ENCODE data around the gene UGDH.

Gene UGDH

DNA sequence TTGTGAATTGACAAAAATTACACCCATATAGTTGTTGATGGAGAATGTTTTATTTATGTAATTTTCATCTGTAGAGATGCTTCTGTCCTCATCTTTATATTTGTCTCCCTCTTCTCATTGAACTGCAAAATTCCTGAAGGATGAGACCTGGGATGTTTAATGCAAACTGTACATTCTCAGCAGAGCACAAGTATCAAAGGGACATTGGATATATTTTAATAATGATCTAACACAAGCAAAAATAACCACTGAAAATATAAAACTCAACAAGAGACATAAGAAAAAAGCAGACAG is 28.6 kb downstream of the UGDH start:
- no peak for DNase-seq (ENCODE audit: extremely low spot score)
- CTCF ChIA-PET, result no interaction called here
- TF ChIP-seq, protein P1, sequence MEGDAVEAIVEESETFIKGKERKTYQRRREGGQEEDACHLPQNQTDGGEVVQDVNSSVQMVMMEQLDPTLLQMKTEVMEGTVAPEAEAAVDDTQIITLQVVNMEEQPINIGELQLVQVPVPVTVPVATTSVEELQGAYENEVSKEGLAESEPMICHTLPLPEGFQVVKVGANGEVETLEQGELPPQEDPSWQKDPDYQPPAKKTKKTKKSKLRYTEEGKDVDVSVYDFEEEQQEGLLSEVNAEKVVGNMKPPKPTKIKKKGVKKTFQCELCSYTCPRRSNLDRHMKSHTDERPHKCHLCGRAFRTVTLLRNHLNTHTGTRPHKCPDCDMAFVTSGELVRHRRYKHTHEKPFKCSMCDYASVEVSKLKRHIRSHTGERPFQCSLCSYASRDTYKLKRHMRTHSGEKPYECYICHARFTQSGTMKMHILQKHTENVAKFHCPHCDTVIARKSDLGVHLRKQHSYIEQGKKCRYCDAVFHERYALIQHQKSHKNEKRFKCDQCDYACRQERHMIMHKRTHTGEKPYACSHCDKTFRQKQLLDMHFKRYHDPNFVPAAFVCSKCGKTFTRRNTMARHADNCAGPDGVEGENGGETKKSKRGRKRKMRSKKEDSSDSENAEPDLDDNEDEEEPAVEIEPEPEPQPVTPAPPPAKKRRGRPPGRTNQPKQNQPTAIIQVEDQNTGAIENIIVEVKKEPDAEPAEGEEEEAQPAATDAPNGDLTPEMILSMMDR (IDR thresholded peaks at IDR 0.05; ENCODE audit: control extremely low read depth, extremely low read depth, low read depth, missing control alignments), result no peak

DNA sequence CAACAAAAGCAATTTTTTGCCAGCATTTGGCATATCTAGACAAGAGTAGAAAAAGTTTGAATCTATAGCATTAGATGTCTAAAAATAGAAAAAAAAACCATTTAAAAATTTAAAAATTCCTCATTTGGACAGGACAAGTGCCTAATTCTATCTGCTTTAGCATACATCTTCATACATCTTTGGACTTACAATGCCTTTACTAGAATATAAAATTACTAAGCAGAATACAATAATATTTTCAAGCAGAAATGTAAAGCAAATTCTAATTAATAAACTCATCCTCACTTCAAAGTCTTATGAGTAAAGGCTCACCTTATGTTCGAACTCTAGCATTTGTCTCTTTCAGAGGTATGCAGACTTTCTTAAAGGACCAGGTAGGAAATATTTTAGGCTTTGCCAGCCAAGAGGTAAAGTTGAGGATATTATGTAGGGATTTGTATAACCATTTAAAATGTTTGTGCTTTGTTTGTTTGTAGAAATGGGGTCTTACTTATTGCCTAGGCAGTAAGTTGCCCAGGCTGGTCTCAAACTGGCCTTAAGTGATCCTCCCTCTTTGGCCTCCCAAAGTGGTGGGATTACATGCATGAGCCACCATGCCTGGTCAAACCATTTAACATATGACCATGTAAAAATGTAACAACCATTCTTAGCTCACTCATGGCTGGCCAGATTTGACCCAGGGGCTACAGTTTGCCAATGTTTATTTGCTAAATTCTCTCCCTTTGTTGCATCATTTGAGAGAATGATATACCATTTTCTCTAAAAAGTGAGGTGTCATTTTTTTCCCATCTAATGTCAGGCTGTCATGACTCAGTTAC is 29.1 kb downstream of the UGDH start:
- DNase-seq (ENCODE audit: extremely low spot score), result no peak
- CTCF ChIA-PET, result interaction anchor here (1.2 kb wide), 1 partner anchor 27 kb away, joined by 4 read pairs; no protein-coding TSS in a partner anchor
- POLR2A ChIA-PET, result no interaction called here
- TF ChIP-seq, protein P1 (IDR thresholded peaks at IDR 0.05; ENCODE audit: control extremely low read depth, extremely low read depth, low read depth, missing control alignments), result no peak

More for the DNA sequence above, 28.6 kb downstream of the UGDH start:
- POLR2A ChIA-PET, result no interaction called here

DNA sequence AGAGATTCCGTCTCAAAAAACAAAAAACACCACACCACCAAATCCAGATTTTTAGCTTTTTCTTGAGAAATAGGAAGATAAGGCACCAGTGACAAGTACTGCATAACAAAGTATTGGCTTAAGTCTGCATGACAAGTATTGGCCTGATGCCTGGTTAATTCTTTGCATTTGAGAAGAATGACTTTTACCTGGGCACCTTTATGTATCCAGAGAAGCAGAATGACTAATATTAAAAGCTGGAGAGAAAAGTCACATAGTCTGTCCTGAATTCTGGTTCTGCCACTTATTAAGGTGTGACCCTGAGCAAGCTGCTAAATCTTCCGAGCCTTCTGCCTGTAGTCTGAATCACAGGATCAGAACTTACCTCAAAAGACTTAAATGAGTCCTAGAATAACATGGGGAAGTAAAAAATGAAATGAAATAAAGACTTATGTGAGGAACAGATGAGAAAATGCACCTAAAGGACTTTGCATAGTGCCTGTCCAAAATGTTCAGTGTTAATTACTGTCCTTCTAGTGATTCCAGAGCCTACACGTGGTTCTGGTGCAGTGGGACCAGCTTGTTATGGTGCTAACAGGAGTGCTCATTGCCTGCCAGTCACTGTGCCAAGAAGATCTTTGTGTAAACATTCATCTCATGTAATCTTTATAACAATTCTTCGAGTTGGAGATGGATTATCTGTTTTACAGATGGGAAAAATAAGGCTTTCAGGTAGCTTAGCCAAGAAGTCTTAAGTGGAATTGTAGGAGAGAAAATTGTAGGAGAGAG is 31.6 kb downstream of the UGDH start:
- TF ChIP-seq, protein P1 (IDR thresholded peaks at IDR 0.05; ENCODE audit: control extremely low read depth, extremely low read depth, low read depth, missing control alignments), result no peak
- no peak for DNase-seq (ENCODE audit: extremely low spot score)
- CTCF ChIA-PET, result interaction anchor here (0.7 to 2.7 kb wide), 3 partner anchors 13 to 21 kb away, joined by 3 to 6 read pairs (median 3); no protein-coding TSS in a partner anchor
- POLR2A ChIA-PET, result interaction anchor here (0.7 kb wide), 1 partner anchor 8 kb away, joined by 4 read pairs; no protein-coding TSS in a partner anchor

DNA sequence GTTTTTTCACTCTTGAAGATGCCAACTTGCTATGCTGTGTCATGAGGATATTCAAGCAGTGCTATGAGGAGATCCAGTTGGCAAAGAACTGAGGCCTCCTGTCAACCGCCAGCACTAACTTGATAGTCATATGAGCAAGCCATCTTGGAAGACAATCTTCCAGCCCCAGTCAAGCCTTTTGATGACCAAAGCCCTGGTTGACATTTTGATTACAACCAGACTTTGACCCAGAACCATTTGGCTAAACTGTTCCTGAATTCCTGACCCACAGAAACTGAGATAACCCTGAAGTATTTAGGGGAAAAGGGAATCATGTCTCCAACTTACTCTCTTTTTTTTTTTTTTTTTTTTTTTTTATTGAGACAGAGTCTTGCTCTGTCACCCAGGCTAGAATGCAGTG is 32.9 kb downstream of the UGDH start:
- DNase-seq (ENCODE audit: extremely low spot score), result no peak
- POLR2A ChIA-PET, result no interaction called here
- TF ChIP-seq, protein P1 (IDR thresholded peaks at IDR 0.05; ENCODE audit: control extremely low read depth, extremely low read depth, low read depth, missing control alignments), result no peak
- CTCF ChIA-PET, result no interaction called here

- no peak for DNase-seq (ENCODE audit: extremely low spot score)
- ChIA-PET CTCF (interaction anchor here (2.2 kb wide), 1 partner anchor 21 kb away, joined by 6 read pairs; no protein-coding TSS in a partner anchor), POLR2A (no interaction called here)
- TF ChIP-seq, protein P1 (IDR thresholded peaks at IDR 0.05; ENCODE audit: control extremely low read depth, extremely low read depth, low read depth, missing control alignments), result no peak
These were observed 36.9 kb downstream of the UGDH start for GRCh38 chr4:39490322-39490721.

GRCh38 chr4:39486221-39486804 is 40.9 kb downstream of the UGDH start:
- POLR2A ChIA-PET, result no interaction called here
- CTCF ChIA-PET, result no interaction called here
- TF ChIP-seq, protein P1 (IDR thresholded peaks at IDR 0.05; ENCODE audit: control extremely low read depth, extremely low read depth, low read depth, missing control alignments), result no peak
- DNase-seq (ENCODE audit: extremely low spot score), result no peak

All from GM10248 (cell line).